Pancreas (tissue), 10 donors: ENCODE results near the gene MISP. TPM values are rescaled to one million over a fixed set of nuclear protein-coding genes. Genes with fewer than 3 reads are reported as not detected.

Experiments used
- ATAC-seq, 4 donors: fragments of 200-7000 bp; cut with Tn5 transposase; one replicate each; pipeline versions ENCODE4 v1.8.0 to v1.9.1; 2020; ENCODE audit warnings: mild to moderate bottlenecking in 4 of 4, moderate library complexity in 4 of 4
- DNase-seq, 6 donors: peaks; one replicate each; pipeline ENCODE4 v3.0.0-alpha.2; 2020
- FAIRE-seq: peaks from 2 replicates; lab custom pipeline; 2012; peaks lifted over from hg19 to GRCh38; lab: Jason Lieb, UNC
- H3K27ac ChIP-seq, 4 donors: fragments of 200-600 bp; sonication (generic); 1 replicate in 3 of 4; 2 replicates in 1 of 4; pipeline versions ENCODE4 v1.5.0 to v1.8.0; 2020
- H3K27me3 ChIP-seq, 4 donors: fragments of 200-600 bp; one replicate each; pipeline ENCODE4 v1.8.0; 2021
- H3K36me3 ChIP-seq, 3 donors: fragments of 200-600 bp; sonication (generic) in 1 of 3; one replicate each; pipeline versions ENCODE4 v1.5.0 to v1.8.0; 2020 to 2021
- H3K4me1 ChIP-seq, 3 donors: fragments of 200-600 bp; one replicate each; pipeline ENCODE4 v1.8.0; 2021
- H3K4me3 ChIP-seq, 4 donors: fragments of 200-600 bp; sonication (generic) in 2 of 4; one replicate each; pipeline versions ENCODE4 v1.5.0 to v1.8.0; 2020 to 2021
- H3K9me3 ChIP-seq, 4 donors: fragments of 200-600 bp; one replicate each; pipeline ENCODE4 v1.8.0; 2021
- WGBS, 2 donors: extraction: QIAGEN DNeasy Blood & Tissue Kit; methylation state at CpG; one replicate each; pipeline ENCODE4 v1.1.7; 2013; 5-methylcytosine and 5-hydroxymethylcytosine counted together
- intact Hi-C, 3 donors: fragments of 100-400 bp; cut with DNase I; formaldehyde crosslinking; loops; one replicate each; pipeline versions ENCODE4 v1.11.1 to v1.14.2; 2022
- polyA plus RNA-seq, 2 donors: library from polyadenylated mRNA; stranded (reverse); fragments of 200-250 nt; gene quantifications; one replicate each; pipeline ENCODE4 v1.2.3, GENCODE V29; 2013
- total RNA-seq, 6 donors: library from RNA; stranded (reverse); fragmentation: NEBNext Ultra II Directional in 4 of 6; extraction: Animal tissue kit (Norgen Biotek cat#: 25700) in 4 of 6; gene quantifications; one replicate each; pipeline versions ENCODE4 v1.2.1 to v1.2.4, GENCODE V29; 2021 to 2023
- TF ChIP-seq, protein P1 (sequence below), 4 donors: fragments of 200-600 bp; sonication (generic) in 3 of 4; IDR thresholded peaks; one replicate each; pipeline versions ENCODE4 v1.5.0 to v1.8.0; 2021; ENCODE audit warnings: antibody characterized with exemption in 4 of 4
- donor health status: healthy with polysubstance abuse.
- donor health status: DM: no; HTN: no; CAD: no; lungs with moderate emphysema.
- donor health status: DM: no; HTN: no; CAD: no.
- donor health status: control.
- donor health status: control.
- donor health status: Bipolar disorder and iron deficiency.
- donor health status: DM: yes; HTN: yes; CAD: no.
- donor health status: DM: no; HTN: no; CAD: no.
- donor health status: DM: no; HTN: no; CAD: no.
- donor health status: DM: yes; HTN: yes; CAD: no.

Gene MISP
- total and polyA plus RNA-seq, 8 donors: 0.63 to 7.5 (median 1.3) TPM

GRCh38 chr19:746956-747355, 4.0 kb upstream of the MISP start:
- Histone ChIP-seq H3K27me3 (no peaks in the 10 kb centered on the region), H3K4me3 (no peak overlapping the region), H3K9me3 (no peaks in the 10 kb centered on the region), H3K36me3 (no peaks in the 10 kb centered on the region), H3K27ac (no peak overlapping the region), H3K4me1 (no peaks in the 10 kb centered on the region)
- FAIRE-seq (no peak), ATAC-seq (no peak), DNase-seq (no peak)
- 92 to 96% methylated on average over 20 to 22 of the region's 22 CpGs for WGBS, 2 donors
- TF ChIP-seq, protein P1, sequence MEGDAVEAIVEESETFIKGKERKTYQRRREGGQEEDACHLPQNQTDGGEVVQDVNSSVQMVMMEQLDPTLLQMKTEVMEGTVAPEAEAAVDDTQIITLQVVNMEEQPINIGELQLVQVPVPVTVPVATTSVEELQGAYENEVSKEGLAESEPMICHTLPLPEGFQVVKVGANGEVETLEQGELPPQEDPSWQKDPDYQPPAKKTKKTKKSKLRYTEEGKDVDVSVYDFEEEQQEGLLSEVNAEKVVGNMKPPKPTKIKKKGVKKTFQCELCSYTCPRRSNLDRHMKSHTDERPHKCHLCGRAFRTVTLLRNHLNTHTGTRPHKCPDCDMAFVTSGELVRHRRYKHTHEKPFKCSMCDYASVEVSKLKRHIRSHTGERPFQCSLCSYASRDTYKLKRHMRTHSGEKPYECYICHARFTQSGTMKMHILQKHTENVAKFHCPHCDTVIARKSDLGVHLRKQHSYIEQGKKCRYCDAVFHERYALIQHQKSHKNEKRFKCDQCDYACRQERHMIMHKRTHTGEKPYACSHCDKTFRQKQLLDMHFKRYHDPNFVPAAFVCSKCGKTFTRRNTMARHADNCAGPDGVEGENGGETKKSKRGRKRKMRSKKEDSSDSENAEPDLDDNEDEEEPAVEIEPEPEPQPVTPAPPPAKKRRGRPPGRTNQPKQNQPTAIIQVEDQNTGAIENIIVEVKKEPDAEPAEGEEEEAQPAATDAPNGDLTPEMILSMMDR (IDR thresholded peaks at IDR 0.05): no peak
- intact Hi-C loops: no loop called here

DNA sequence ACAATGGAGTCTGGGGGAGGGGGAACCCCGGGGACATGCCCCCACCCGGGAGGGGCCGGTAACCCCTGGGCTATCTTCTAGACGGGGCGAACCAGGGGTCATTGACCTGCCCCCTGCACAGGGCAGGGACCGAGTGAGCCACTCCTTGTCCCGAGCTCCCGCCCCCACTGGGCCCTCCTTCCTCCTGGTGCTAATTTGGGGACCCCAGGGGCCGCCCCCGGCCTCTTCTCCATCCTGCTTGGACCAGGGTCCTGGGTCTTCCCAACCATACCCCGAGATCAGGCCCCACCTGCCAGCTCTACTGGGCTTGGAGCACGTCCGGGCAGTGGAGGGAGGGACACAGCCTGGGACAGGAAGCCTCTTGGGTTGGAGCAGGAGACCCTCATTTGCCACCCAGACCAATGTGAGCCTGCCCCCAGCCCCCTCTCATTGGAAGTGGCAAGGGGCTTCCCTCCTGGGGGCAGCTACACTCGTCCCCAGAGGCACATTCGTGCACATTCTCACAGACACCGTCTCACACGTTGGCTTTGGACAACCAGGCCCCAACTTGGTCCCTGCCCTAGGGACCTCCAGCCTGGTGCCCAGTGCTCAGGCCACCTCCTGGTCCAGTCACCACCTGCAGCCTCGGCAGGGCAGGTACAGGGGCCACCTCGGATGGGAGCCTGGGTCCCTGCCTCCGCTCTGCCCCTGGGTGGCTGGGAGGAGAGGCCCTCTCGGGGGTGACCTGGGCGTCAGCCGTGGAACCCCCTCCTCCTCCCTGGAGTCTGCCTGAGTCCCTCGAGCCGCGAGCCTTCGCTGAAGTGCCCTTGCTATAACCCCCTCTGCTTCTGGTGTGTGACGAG, 3.3 kb upstream of the MISP start:
- ATAC-seq (no peak), DNase-seq (no peak), FAIRE-seq (no peak)
- Histone ChIP-seq H3K4me3 (no peak overlapping the region), H3K4me1 (no peaks in the 10 kb centered on the region), H3K27me3 (no peaks in the 10 kb centered on the region), H3K27ac (no peak overlapping the region), H3K36me3 (no peaks in the 10 kb centered on the region), H3K9me3 (no peaks in the 10 kb centered on the region)
- WGBS, 2 donors: 93 to 95% methylated on average over 27 to 28 of the region's 28 CpGs
- TF ChIP-seq, protein P1 (IDR thresholded peaks at IDR 0.05): no peak
- intact Hi-C loops: no loop called here

DNA sequence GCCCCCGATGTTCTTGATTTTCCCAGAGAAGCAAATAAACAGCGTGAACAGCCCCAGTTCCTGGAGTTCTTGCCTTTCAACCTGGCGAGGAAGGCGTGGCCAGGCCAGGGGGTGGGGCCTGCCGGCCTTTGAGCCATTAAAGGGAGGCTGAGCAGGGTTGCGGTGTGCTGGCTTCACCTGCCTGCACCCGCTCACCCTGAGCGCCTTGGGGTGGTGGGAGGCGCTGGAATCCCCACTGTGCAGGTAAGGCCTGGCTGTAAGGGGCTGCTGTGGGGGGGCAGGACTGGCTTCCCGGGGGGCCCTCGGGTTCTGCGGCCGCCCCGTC, 2.7 kb upstream of the MISP start:
- Histone ChIP-seq H3K27ac (no peak overlapping the region), H3K36me3 (no peaks in the 10 kb centered on the region), H3K9me3 (no peaks in the 10 kb centered on the region), H3K27me3 (no peaks in the 10 kb centered on the region), H3K4me3 (no peak overlapping the region), H3K4me1 (no peaks in the 10 kb centered on the region)
- DNase-seq (no peak), FAIRE-seq (no peak), ATAC-seq (no peak)
- intact Hi-C loops: no loop called here
- WGBS, 2 donors: 81 to 82% methylated on average over 12 to 14 of the region's 14 CpGs
- TF ChIP-seq, protein P1 (IDR thresholded peaks at IDR 0.05): no peak

DNA sequence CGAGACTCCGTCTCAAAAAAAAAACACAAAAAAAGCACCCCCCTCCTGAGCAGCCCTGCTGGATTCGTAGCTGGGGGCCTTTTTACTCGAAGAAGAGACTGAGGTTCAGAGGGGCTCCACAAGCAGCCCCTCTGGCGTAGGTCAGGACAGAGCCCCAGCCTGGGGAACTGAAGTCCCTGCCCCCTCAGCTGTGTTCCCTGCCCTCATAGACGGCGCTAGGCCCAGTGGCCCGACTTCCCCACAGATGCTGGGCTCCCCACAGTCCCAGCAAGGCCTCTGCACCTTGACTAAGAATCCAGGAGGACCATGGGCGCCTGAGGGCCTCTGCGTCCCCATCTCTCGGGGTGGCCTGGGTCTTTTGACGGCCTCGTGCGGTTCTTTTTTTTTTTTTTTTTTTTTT, 1.1 kb upstream of the MISP start:
- Histone ChIP-seq H3K4me3 (no peak overlapping the region), H3K9me3 (no peaks in the 10 kb centered on the region), H3K36me3 (no peaks in the 10 kb centered on the region), H3K27me3 (no peaks in the 10 kb centered on the region), H3K4me1 (no peaks in the 10 kb centered on the region), H3K27ac (no peak overlapping the region)
- FAIRE-seq (no peak), ATAC-seq (no peak), DNase-seq (no peak)
- TF ChIP-seq, protein P1 (IDR thresholded peaks at IDR 0.05): no peak
- intact Hi-C loops: no loop called here
- 78 to 92% methylated on average over 14 of the region's 14 CpGs for WGBS, 2 donors
